ENCODE results near the gene HSPB2.
"Not testable (repeated sequence)": the region's sequence is repeated elsewhere in the genome, so short reads cannot be mapped to it uniquely, and the experiment has no call there.

The HSPB2 gene

DNA sequence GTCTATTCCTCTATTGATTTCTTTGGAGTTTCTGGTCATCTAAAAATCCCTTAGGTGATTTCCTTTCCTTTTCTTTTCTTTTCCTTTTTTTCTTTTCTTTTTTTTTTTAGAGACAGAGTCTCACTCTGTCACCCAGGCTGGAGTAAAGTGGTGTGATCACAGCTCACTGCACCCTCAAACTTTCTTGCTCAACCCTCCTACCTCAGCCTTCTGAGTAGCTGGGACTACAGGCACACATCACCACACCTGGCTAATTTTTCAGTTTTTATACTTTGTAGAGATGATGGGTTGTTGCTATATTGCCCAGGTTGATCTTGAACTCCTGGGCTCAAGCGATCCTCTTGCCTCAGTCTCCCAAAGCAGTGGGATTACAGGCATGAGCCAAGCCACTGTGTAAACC is 4.2 kb downstream of the HSPB2 start:
- no peak for DNase-seq

- DNase-seq, result no peak
Observed at GRCh38 chr11:111917312-111917711, 4.8 kb downstream of the HSPB2 start.

GRCh38 chr11:111917788-111918187 is 5.3 kb downstream of the HSPB2 start:
- no peak for DNase-seq

- DNase-seq, result no peak
Observed at GRCh38 chr11:111918390-111919256, 6.1 kb downstream of the HSPB2 start, which contains the start of gene C11orf52. C11orf52 (plus strand) TSS chr11:111918913; CDS start chr11:111918973, 60 bp downstream.

DNA sequence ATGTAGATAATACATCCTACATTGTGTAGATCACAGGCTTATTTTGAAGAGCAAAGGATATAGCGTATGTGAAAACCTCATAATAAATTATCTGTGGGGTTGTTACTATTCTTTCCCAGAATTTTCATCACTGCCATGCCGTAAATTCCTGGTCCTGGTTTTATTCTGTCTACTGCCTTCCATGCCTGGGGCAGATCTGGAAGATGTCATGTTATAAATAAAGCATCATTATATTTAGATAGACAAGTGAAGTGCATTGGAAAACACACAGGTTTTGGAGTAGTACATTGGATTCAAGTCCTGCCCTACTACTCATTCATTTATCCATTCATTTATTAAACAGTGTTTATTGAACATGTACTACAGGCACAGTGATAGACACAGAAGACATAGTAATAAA is 8.4 kb downstream of the HSPB2 start:
- no peak for DNase-seq

GRCh38 chr11:111921541-111922230 is 9.2 kb downstream of the HSPB2 start:
- DNase-seq, result no peak

DNA sequence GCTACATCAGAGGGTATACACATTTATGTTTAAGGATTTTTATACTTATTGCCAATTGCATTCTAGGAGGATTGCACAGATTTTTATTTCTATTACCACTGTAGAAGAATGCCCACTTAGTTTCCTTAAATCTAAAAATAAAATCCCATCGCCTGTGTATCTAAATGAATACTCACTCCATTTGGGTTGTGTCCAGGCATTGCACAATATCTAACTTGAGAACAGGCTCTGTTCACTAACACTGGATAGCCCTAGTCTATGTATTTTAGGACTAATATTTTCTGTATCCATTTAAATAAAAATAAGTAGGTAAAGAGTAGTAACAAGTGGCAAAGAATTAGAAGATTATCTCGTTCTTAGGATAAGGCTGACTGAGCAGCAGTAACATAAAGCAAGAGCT is 10.3 kb downstream of the HSPB2 start:
- DNase-seq, result no peak

DNA sequence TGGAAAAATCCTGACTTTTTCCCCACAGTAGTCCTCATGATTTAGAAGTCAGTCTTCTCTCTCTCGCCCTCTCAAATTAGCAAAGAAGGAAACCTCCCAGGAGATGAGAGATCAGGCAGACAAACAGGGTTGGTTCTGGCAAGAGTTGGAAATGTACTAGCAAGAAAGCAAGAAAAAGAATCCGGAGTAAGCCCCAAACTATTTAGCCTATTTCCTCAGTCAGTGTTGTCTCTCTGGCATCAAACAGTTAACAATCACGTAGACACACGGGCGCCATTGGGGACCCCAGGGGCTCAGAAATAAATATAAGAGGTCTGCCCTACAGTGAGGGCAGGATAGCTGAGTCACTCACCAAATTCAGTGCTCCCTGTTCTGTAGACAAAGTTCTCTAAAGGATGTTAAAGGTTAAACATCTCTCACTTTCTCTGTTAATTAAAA is 10.8 kb downstream of the HSPB2 start:
- no peak for DNase-seq

DNA sequence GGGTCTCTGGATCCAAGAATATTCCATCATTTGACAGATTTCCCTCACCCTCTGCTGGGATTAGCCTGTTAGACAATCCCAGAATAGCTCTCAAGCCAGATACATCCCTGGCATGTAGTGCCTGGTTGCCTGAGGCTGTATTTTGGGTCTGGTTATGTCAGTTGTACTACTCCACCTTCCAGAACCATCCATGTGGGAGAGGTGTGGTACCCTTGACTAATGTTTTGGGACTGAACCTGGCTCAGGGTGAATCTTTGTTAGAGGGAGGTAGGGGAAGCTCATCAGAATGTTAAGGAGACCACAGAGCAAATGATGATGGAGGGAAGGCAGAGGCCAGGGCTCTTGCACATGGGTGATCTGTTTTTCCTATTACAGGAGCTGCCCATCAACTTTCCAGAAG is 11.4 kb downstream of the HSPB2 start:
- no peak for DNase-seq

- no peak for DNase-seq
Observed at GRCh38 chr11:111925953-111926352, 13.4 kb downstream of the HSPB2 start.

GRCh38 chr11:111926505-111927391 is 14.2 kb downstream of the HSPB2 start:
- DNase-seq, result peak; percentile 91

- DNase-seq, result no peak
Observed at GRCh38 chr11:111930472-111930871, 17.9 kb downstream of the HSPB2 start.

GRCh38 chr11:111932611-111932950 is 20.0 kb downstream of the HSPB2 start:
- no peak for DNase-seq

DNA sequence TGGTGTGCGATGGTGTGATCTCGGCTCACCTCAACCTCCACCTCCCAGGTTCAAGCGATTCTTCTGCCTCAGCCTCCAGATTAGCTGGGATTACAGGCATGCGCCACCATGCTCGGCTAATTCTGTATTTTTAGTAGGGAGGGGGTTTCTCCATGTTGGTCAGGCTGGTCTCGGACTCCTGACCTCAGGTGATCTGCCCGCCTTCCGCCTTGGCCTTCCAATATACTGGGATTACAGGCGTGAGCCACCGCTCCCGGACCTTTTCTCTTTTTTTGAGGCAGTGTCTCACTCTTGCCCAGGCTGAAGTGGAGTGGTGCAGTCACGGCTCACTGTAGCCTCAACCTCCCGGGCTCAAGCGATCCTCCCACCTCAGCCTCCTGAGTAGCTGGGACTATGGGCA is 20.6 kb downstream of the HSPB2 start:
- DNase-seq, result not testable (repeated sequence)

DNA sequence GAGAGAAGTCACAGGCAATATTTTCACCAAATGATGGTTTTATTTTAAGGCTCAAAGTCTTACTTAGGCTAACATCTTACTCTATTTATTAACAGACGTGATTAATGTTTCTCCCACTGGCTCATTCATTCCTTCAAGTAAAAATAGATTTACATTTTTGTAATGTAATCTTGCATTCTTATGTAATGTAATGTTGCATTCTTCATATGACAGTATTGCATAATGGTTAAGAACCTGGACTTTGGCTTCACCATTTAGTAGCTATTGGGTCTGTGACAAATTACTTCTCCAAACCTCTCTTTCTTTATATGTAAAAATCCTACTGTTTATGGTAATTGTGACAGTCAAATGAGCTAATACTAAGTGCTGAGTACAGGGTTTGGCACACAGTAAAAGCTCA is 21.3 kb downstream of the HSPB2 start:
- no peak for DNase-seq

DNA sequence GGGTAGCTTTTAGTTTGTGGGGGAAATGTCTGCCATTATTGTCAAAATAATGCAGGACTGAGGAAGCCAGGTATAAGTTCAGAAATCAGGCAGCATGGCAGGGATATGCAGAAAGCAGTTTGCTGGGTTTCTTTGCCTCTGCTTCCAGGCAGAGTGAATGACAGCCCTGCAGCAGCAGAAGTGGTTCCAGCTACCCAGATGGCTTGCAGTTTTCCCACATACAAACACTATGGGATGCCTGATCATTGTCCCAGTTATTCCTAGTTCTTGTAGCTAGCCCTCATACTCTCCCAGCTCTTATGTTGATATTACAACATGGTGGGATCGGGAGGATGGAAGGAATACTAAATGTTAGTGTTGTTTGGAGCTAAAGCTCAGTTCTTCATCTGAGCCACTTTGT is 21.8 kb downstream of the HSPB2 start:
- DNase-seq, result no peak

- DNase-seq, result no peak
Observed at GRCh38 chr11:111935317-111936039, 22.9 kb downstream of the HSPB2 start.

- DNase-seq, result no peak
Observed at GRCh38 chr11:111936040-111936540, 23.6 kb downstream of the HSPB2 start.

DNA sequence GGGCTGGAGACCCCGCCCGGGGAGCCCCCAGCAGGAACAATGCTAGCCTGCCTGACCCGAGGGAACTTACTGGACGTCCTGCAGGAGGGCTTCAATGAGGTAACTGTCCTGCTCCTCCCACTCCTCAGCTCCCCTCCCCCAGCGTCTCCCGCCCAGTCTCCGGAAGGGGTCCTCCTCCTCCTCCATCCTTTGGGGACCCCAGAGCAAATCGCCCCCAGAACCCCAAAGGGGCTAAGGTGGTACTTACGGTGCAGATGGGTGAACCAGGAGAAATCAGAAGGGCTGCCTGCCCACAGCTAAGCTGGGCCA is 24.9 kb downstream of the HSPB2 start:
- no peak for DNase-seq

- no peak for DNase-seq
Observed at GRCh38 chr11:111937844-111938243, 25.3 kb downstream of the HSPB2 start.

DNA sequence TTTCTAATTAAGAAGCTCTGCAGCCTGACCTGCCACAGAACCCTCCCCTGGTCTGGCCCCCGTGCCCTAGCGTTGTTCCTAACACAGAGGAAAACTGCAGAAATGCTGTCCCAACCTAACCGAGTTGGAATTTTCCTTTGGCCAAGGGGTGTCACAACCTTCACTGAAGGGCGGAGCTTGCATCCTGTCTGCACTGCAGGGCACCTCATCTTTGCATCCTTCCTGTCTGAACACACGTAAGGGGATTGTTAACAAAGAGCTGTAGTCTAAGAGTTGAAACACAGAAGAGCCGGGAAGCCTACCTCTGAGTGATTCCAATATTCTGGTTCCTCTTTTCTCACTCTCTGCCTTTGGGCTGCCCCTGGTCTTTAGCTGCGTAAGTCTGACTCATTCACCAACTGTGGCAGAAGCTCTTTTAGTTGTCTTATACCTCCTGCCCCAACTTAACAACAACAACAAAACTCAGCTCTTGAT is 26.2 kb downstream of the HSPB2 start:
- DNase-seq, result no peak

Data from effector CD4-positive, alpha-beta T cell (primary cell).